ENCODE data around the gene MYMX. TPM values are rescaled to one million over a fixed set of nuclear protein-coding genes. Genes with fewer than 3 reads are reported as not detected.
A peak's percentile ranks its signal among the peaks of the same experiment; 100 is the strongest.

MYMX gene
- polyA plus RNA-seq (2013): 0.37 and 0.41 TPM in 2 replicates

DNA sequence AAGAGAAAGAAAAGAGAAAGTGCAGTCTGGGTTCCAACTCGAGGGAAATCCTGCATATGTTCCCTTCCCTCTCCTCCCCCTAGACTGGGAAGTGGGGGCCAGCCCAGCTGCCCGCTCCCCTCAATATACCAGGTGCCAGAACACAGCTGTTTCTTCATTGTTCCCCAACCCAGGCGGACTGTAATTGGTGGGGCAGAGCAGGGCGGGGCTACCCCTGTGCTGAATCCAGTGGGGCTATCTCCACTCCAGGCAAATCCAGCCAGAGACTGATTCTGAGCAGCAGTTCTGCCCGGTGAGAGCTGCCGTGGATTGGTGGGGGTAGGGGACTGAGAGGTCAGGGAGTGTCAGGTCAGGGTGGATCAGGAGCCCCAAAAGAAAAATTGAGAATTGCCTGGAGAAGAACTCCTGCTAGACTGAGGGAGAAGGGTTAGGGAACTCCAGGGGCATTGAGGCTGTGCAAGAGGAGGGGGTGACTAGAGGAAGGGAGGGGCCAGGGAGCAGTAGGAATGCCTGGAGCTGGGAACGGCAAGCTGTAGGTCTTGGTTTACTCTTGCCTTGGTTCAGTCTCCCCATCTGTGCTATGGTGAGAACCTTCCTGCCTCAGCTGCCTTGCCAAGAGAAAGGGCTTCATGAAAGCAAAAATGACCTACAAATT is at the start of gene MYMX:
MYMX (plus strand) TSS at position 250 of the 655 bp plus-strand sequence. CDS start 546 bp downstream, outside the sequence.
- no peak within 1 kb of the TSS for H3K23ac ChIP-seq (ENCODE audit: low read length)
- peaks cover 1% of the 10 kb centered on the region for H3K79me2 ChIP-seq (ENCODE audit: control insufficient read depth, insufficient read depth, low read length, poor library complexity)
- DNase-seq: no peak
- no peak within 1 kb of the TSS for H3K4ac ChIP-seq (ENCODE audit: low read depth, low read length)
- no peak within 1 kb of the TSS for H2BK5ac ChIP-seq (ENCODE audit: low read depth, low read length, poor library complexity)
- H2BK120ac ChIP-seq (ENCODE audit: insufficient read depth, low read length, poor library complexity): peak within 1 kb of the TSS; percentile 27
- peaks cover 29 to 34% of the 10 kb centered on the region in 2 experiments for H3K4me1 ChIP-seq (ENCODE audit: control insufficient read depth in 1 of 2, insufficient read depth in 2 of 2, low read length in 2 of 2)
- no peaks in the 10 kb centered on the region for H3K9me3 ChIP-seq (ENCODE audit: insufficient read depth, low read depth, low read length)
- H2AFZ ChIP-seq (ENCODE audit: insufficient read depth, low read length, poor library complexity): peak within 1 kb of the TSS; percentile 27
- peaks cover 21% of the 10 kb centered on the region for H3K79me1 ChIP-seq (ENCODE audit: low read length)
- H3K27me3 ChIP-seq (ENCODE audit: insufficient read depth, low read length): no peaks in the 10 kb centered on the region
- no peak within 1 kb of the TSS for H3K9ac ChIP-seq (ENCODE audit: low read length)
- H3K14ac ChIP-seq (ENCODE audit: low read length): peak within 1 kb of the TSS; percentile 22
- H3K36me3 ChIP-seq (ENCODE audit: control insufficient read depth in 1 of 2, insufficient read depth in 2 of 2, low read length in 2 of 2): no peaks in the 10 kb centered on the region
- H3K4me2 ChIP-seq (ENCODE audit: low read length): no peak within 1 kb of the TSS
- H3K4me3 ChIP-seq (ENCODE audit: low read depth, low read length): no peak within 1 kb of the TSS
- H2BK12ac ChIP-seq (ENCODE audit: low read length): peak within 1 kb of the TSS; percentile 66
- peak within 1 kb of the TSS; percentile 11 for H4K8ac ChIP-seq (ENCODE audit: low read depth, low read length)
- WGBS (ENCODE audit: extremely low coverage, insufficient coverage, insufficient read length): no CpG with 5 or more reads among the region's 7 CpGs
- peak within 1 kb of the TSS; percentile 33 for H3K18ac ChIP-seq (ENCODE audit: low read length)
- H4K12ac ChIP-seq (ENCODE audit: low read depth, low read length): no peak within 1 kb of the TSS
- H4K91ac ChIP-seq (ENCODE audit: low read depth, low read length): peak within 1 kb of the TSS; percentile 81
- peak within 1 kb of the TSS; percentile 49 for H2AK5ac ChIP-seq (ENCODE audit: low read length)
- no peak within 1 kb of the TSS for H3K27ac ChIP-seq (ENCODE audit: low read depth, low read length)

DNA sequence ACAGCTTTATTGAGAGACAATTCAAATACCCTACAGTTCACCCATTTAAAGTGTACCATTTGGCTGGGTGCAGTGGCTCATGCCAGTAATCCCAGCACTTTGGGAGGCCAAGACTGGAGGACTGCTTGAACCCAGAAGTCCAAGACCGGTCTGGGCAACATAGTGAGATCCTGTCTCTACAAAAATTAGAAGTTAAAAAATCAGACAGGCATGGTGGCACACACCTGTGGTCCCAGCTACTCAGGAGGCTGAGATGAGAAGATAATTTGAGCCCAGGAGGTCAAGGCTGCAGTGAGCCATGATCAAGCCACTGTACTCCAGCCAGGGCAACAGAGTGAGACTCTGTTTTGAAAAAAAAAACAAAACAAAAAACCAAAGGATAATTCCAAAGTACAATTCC is 49.2 kb upstream of the MYMX start:
- WGBS (ENCODE audit: extremely low coverage, insufficient coverage, insufficient read length): no CpG with 5 or more reads among the region's 1 CpG
- Histone ChIP-seq H2BK12ac (ENCODE audit: low read length) (no peak overlapping the region), H3K27ac (ENCODE audit: low read depth, low read length) (no peak overlapping the region), H3K79me2 (ENCODE audit: control insufficient read depth, insufficient read depth, low read length, poor library complexity) (no peaks in the 10 kb centered on the region), H2BK5ac (ENCODE audit: low read depth, low read length, poor library complexity) (no peak overlapping the region), H4K91ac (ENCODE audit: low read depth, low read length) (no peak overlapping the region), H3K18ac (ENCODE audit: low read length) (no peak overlapping the region), H2AFZ (ENCODE audit: insufficient read depth, low read length, poor library complexity) (no peak overlapping the region), H3K9me3 (ENCODE audit: insufficient read depth, low read depth, low read length) (no peaks in the 10 kb centered on the region), H3K4ac (ENCODE audit: low read depth, low read length) (no peak overlapping the region), H3K79me1 (ENCODE audit: low read length) (peaks cover 4% of the 10 kb centered on the region), H3K27me3 (ENCODE audit: insufficient read depth, low read length) (no peaks in the 10 kb centered on the region), H3K23ac (ENCODE audit: low read length) (no peak overlapping the region), H3K9ac (ENCODE audit: low read length) (no peak overlapping the region), H4K12ac (ENCODE audit: low read depth, low read length) (no peak overlapping the region), H3K4me3 (ENCODE audit: low read depth, low read length) (no peak overlapping the region), H3K4me1 (ENCODE audit: control insufficient read depth in 1 of 2, insufficient read depth in 2 of 2, low read length in 2 of 2) (peaks cover 8 to 10% of the 10 kb centered on the region in 2 experiments), H3K36me3 (ENCODE audit: control insufficient read depth in 1 of 2, insufficient read depth in 2 of 2, low read length in 2 of 2) (no peaks in the 10 kb centered on the region), H2AK5ac (ENCODE audit: low read length) (no peak overlapping the region), H4K8ac (ENCODE audit: low read depth, low read length) (no peak overlapping the region), H3K4me2 (ENCODE audit: low read length) (no peak overlapping the region), H3K14ac (ENCODE audit: low read length) (no peak overlapping the region), H2BK120ac (ENCODE audit: insufficient read depth, low read length, poor library complexity) (no peak overlapping the region)
- DNase-seq: no peak

DNA sequence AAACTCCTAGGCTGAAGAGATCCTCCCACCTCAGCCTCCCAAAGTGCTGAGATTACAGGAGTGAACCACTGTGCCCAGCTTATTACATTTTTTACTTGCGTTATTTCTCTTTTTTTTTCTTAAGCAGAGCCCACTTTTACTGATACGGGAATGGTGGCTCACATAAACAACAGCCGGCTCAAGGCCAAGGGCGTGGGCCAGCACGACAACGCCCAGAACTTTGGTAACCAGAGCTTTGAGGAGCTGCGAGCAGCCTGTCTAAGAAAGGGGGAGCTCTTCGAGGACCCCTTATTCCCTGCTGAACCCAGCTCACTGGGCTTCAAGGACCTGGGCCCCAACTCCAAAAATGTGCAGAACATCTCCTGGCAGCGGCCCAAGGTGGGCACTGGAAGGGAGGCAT is 47.6 kb upstream of the MYMX start:
- H2AK5ac ChIP-seq (ENCODE audit: low read length): no peak overlapping the region
- no peaks in the 10 kb centered on the region for H3K27me3 ChIP-seq (ENCODE audit: insufficient read depth, low read length)
- no peak overlapping the region for H2AFZ ChIP-seq (ENCODE audit: insufficient read depth, low read length, poor library complexity)
- H3K4me2 ChIP-seq (ENCODE audit: low read length): no peak overlapping the region
- no peaks in the 10 kb centered on the region for H3K36me3 ChIP-seq (ENCODE audit: control insufficient read depth in 1 of 2, insufficient read depth in 2 of 2, low read length in 2 of 2)
- peaks cover 8 to 12% of the 10 kb centered on the region in 2 experiments for H3K4me1 ChIP-seq (ENCODE audit: control insufficient read depth in 1 of 2, insufficient read depth in 2 of 2, low read length in 2 of 2)
- no peak overlapping the region for H4K91ac ChIP-seq (ENCODE audit: low read depth, low read length)
- no peak overlapping the region for H2BK120ac ChIP-seq (ENCODE audit: insufficient read depth, low read length, poor library complexity)
- no peak overlapping the region for H2BK5ac ChIP-seq (ENCODE audit: low read depth, low read length, poor library complexity)
- H3K18ac ChIP-seq (ENCODE audit: low read length): no peak overlapping the region
- H4K8ac ChIP-seq (ENCODE audit: low read depth, low read length): no peak overlapping the region
- H3K9me3 ChIP-seq (ENCODE audit: insufficient read depth, low read depth, low read length): no peaks in the 10 kb centered on the region
- peaks cover 4% of the 10 kb centered on the region for H3K79me1 ChIP-seq (ENCODE audit: low read length)
- H3K23ac ChIP-seq (ENCODE audit: low read length): no peak overlapping the region
- H3K9ac ChIP-seq (ENCODE audit: low read length): no peak overlapping the region
- H4K12ac ChIP-seq (ENCODE audit: low read depth, low read length): no peak overlapping the region
- H2BK12ac ChIP-seq (ENCODE audit: low read length): no peak overlapping the region
- no peak overlapping the region for H3K27ac ChIP-seq (ENCODE audit: low read depth, low read length)
- H3K4me3 ChIP-seq (ENCODE audit: low read depth, low read length): no peak overlapping the region
- no peaks in the 10 kb centered on the region for H3K79me2 ChIP-seq (ENCODE audit: control insufficient read depth, insufficient read depth, low read length, poor library complexity)
- DNase-seq: no peak
- no peak overlapping the region for H3K14ac ChIP-seq (ENCODE audit: low read length)
- H3K4ac ChIP-seq (ENCODE audit: low read depth, low read length): no peak overlapping the region
- no CpG with 5 or more reads among the region's 9 CpGs for WGBS (ENCODE audit: extremely low coverage, insufficient coverage, insufficient read length)

DNA sequence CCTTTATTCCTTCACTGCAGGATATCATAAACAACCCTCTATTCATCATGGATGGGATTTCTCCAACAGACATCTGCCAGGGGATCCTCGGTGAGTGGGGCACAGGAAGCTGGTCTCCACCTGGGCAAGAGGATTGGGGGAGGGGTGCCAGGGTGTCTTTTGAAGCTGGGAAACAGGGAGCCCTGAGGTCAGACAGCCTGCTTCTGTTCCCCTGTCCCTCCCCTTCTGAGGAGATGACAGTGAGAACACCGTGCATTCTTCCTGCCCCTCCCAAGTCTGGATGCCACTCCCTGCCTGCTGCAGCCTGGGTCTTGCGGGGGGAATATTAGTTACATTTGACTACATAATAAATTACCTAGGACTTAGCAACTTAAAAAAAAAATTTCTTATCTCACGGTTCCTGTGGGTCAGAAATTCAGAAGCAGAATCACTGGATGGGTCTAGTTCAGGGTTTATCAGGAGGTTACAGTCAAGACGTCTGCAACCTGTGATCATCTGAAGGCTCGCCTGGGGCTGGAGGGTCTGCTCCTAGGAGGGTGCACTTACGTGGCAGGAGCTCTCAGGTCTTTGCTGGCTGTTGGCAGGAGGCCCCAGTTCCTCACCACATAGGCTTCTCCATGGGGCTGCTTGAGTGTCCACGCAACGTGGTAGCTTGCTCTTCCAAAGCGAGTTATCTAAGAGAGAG is 46.7 kb upstream of the MYMX start:
- H3K4me3 ChIP-seq (ENCODE audit: low read depth, low read length): no peak overlapping the region
- no peak overlapping the region for H4K91ac ChIP-seq (ENCODE audit: low read depth, low read length)
- H2AK5ac ChIP-seq (ENCODE audit: low read length): no peak overlapping the region
- no peak overlapping the region for H3K18ac ChIP-seq (ENCODE audit: low read length)
- H3K9ac ChIP-seq (ENCODE audit: low read length): no peak overlapping the region
- H3K79me2 ChIP-seq (ENCODE audit: control insufficient read depth, insufficient read depth, low read length, poor library complexity): no peaks in the 10 kb centered on the region
- no peak overlapping the region for H3K23ac ChIP-seq (ENCODE audit: low read length)
- no peak overlapping the region for H4K8ac ChIP-seq (ENCODE audit: low read depth, low read length)
- H3K14ac ChIP-seq (ENCODE audit: low read length): no peak overlapping the region
- H3K4me2 ChIP-seq (ENCODE audit: low read length): no peak overlapping the region
- peaks cover 4% of the 10 kb centered on the region for H3K79me1 ChIP-seq (ENCODE audit: low read length)
- H3K4ac ChIP-seq (ENCODE audit: low read depth, low read length): no peak overlapping the region
- H3K4me1 ChIP-seq (ENCODE audit: control insufficient read depth in 1 of 2, insufficient read depth in 2 of 2, low read length in 2 of 2): peaks cover 8 to 12% of the 10 kb centered on the region in 2 experiments
- no peaks in the 10 kb centered on the region for H3K9me3 ChIP-seq (ENCODE audit: insufficient read depth, low read depth, low read length)
- no peak overlapping the region for H4K12ac ChIP-seq (ENCODE audit: low read depth, low read length)
- no peak for DNase-seq
- H3K27ac ChIP-seq (ENCODE audit: low read depth, low read length): no peak overlapping the region
- no peak overlapping the region for H2BK5ac ChIP-seq (ENCODE audit: low read depth, low read length, poor library complexity)
- no peak overlapping the region for H2BK12ac ChIP-seq (ENCODE audit: low read length)
- WGBS (ENCODE audit: extremely low coverage, insufficient coverage, insufficient read length): no CpG with 5 or more reads among the region's 10 CpGs
- H2AFZ ChIP-seq (ENCODE audit: insufficient read depth, low read length, poor library complexity): no peak overlapping the region
- no peak overlapping the region for H2BK120ac ChIP-seq (ENCODE audit: insufficient read depth, low read length, poor library complexity)
- no peaks in the 10 kb centered on the region for H3K36me3 ChIP-seq (ENCODE audit: control insufficient read depth in 1 of 2, insufficient read depth in 2 of 2, low read length in 2 of 2)
- H3K27me3 ChIP-seq (ENCODE audit: insufficient read depth, low read length): no peaks in the 10 kb centered on the region
